Transverse colon (tissue), 4 donors: Measurements from ENCODE around the gene PNPLA5. TPM values are rescaled to one million over a fixed set of nuclear protein-coding genes. Genes with fewer than 3 reads are reported as not detected.

Experiments used
- DNase-seq: peaks from one replicate; pipeline ENCODE4 v3.0.0-alpha.2; 2019
- H3K27ac ChIP-seq, 4 donors: fragments of 200-600 bp; sonication (generic); 2 replicates each; pipeline ENCODE4 v1.5.1; 2016 to 2018; ENCODE audit warnings: inconsistent platforms in 4 of 4
- H3K27me3 ChIP-seq: fragments of 200-600 bp; sonication (generic); 2 replicates; pipeline ENCODE4 v1.5.1; 2017; ENCODE audit warnings: inconsistent platforms
- H3K36me3 ChIP-seq, 4 donors: fragments of 200-600 bp; sonication (generic); 2 replicates each; pipeline ENCODE4 v1.5.1; 2017 to 2019; ENCODE audit warnings: inconsistent platforms in 4 of 4
- H3K4me1 ChIP-seq, 4 donors: fragments of 200-600 bp; sonication (generic); 2 replicates each; pipeline ENCODE4 v1.5.1; 2017 to 2020; ENCODE audit warnings: inconsistent platforms in 4 of 4
- H3K4me3 ChIP-seq, 4 donors: fragments of 200-600 bp; sonication (generic); 1 replicate in 1 of 4; 2 replicates in 3 of 4; pipeline versions ENCODE4 v1.5.1 to v1.6.1; 2017 to 2019; ENCODE audit warnings: inconsistent platforms in 4 of 4
- H3K9me3 ChIP-seq, 2 donors: fragments of 200-600 bp; sonication (generic); 2 replicates each; pipeline ENCODE4 v1.5.1; 2017 to 2019; ENCODE audit warnings: inconsistent platforms in 2 of 2
- CTCF ChIP-seq, 5 experiments: fragments of 200-600 bp in 3 of 5; fragments of 450-650 bp in 2 of 5; sonication (generic) in 3 of 5; IDR thresholded peaks; 1 replicate in 2 of 5; 2 replicates in 3 of 5; pipeline ENCODE4 v1.5.1; 2016 to 2017; ENCODE audit warnings: antibody characterized with exemption in 5 of 5, inconsistent platforms in 3 of 5, mild to moderate bottlenecking in 2 of 5, moderate library complexity in 1 of 5
- EP300 ChIP-seq: sonication (generic); formaldehyde crosslinking; IDR thresholded peaks from one replicate; pipeline ENCODE4 v1.6.1; 2017; ENCODE audit warnings: antibody characterized with exemption, low read depth
- POLR2A ChIP-seq: fragments of 450-650 bp; IDR thresholded peaks from one replicate; pipeline ENCODE4 v1.6.1; 2016; ENCODE audit warnings: antibody characterized with exemption, mild to moderate bottlenecking, moderate library complexity
- POLR2AphosphoS5 ChIP-seq, 3 donors: sonication (generic); formaldehyde crosslinking; IDR thresholded peaks; one replicate each; pipeline ENCODE4 v1.6.1; 2016; ENCODE audit warnings: antibody characterized with exemption in 3 of 3
- WGBS, 2 donors: methylation state at CpG; one replicate each; pipeline ENCODE4 v1.1.5; 2018; ENCODE audit warnings: low coverage in 1 of 2; 5-methylcytosine and 5-hydroxymethylcytosine counted together
- in situ Hi-C, 4 donors: fragments of 200-750 bp; cut with MboI; loops; one replicate each; pipeline versions ENCODE4 v1.15.0 to v1.15.1; 2017; ENCODE audit warnings: low sequenced_read_pairs in 3 of 4, low pct_ligation_motif_present in 1 of 4, low pct_unique_long_range_greater_than_20kb in 1 of 4
- intact Hi-C: fragments of 100-400 bp; cut with DNase I; formaldehyde crosslinking; loops from one replicate; pipeline ENCODE4 v1.15.1; 2023; ENCODE audit warnings: low total_unique reads
- total RNA-seq, 4 donors: library from RNA; depleted of rRNA; stranded (reverse); fragments of >200 nt; gene quantifications; one replicate each; pipeline ENCODE4 v1.1.0, GENCODE V29; 2016

Gene PNPLA5
- not detected for total RNA-seq

- no peaks in the 10 kb centered on the region for H3K9me3 ChIP-seq
- no peak within 1 kb of the TSS for H3K4me3 ChIP-seq
- in situ Hi-C loops (no loop called here), intact Hi-C loops (no loop called here)
- DNase-seq = no peak
- H3K27me3 ChIP-seq = peaks cover 64% of the 10 kb centered on the region
- H3K27ac ChIP-seq = no peak within 1 kb of the TSS
- peaks cover 0 to 8% (median 0%) of the 10 kb centered on the region in 4 donors for H3K4me1 ChIP-seq
- no peak for TF ChIP-seq EP300
- no peak for TF ChIP-seq POLR2AphosphoS5 (IDR thresholded peaks at IDR 0.05)
- no peak for TF ChIP-seq CTCF (IDR thresholded peaks at IDR 0.05)
- no peak for TF ChIP-seq POLR2A
- 10 to 16% methylated on average over 7 to 52 of the region's 72 CpGs for WGBS, 2 donors
- H3K36me3 ChIP-seq = no peaks in the 10 kb centered on the region
These were observed at the start of gene PNPLA5 for GRCh38 chr22:43891360-43892182. PNPLA5 (minus strand) TSS chr22:43892013; CDS start chr22:43891880, 133 bp downstream.

- Histone ChIP-seq H3K4me1 (no peaks in the 10 kb centered on the region), H3K27ac (no peak overlapping the region), H3K4me3 (no peak overlapping the region), H3K36me3 (no peaks in the 10 kb centered on the region), H3K27me3 (no peaks in the 10 kb centered on the region), H3K9me3 (no peaks in the 10 kb centered on the region)
- intact Hi-C loops = no loop called here
- no peak for DNase-seq
- in situ Hi-C loops = loop anchor here in 1 of 4 donors (25.0 kb wide), 1 partner anchor 104 kb away; no protein-coding TSS in a partner anchor
- 78 to 100% methylated on average over 1 to 6 of the region's 6 CpGs for WGBS, 2 donors
- no peak for TF ChIP-seq POLR2A
- no peak for TF ChIP-seq EP300
- TF ChIP-seq CTCF (IDR thresholded peaks at IDR 0.05) = no peak
- TF ChIP-seq POLR2AphosphoS5 (IDR thresholded peaks at IDR 0.05) = no peak
These were observed 49.6 kb upstream of the PNPLA5 start for GRCh38 chr22:43941449-43941848.

- intact Hi-C loops = no loop called here
These were observed 40.0 kb upstream of the PNPLA5 start for GRCh38 chr22:43931771-43932170.

More at GRCh38 chr22:43931771-43932170, 40.0 kb upstream of the PNPLA5 start:
- Histone ChIP-seq H3K4me1 (no peaks in the 10 kb centered on the region), H3K36me3 (no peaks in the 10 kb centered on the region), H3K4me3 (no peak overlapping the region), H3K9me3 (no peaks in the 10 kb centered on the region), H3K27ac (no peak overlapping the region), H3K27me3 (no peaks in the 10 kb centered on the region)
- TF ChIP-seq POLR2A (no peak), EP300 (no peak), CTCF (IDR thresholded peaks at IDR 0.05) (no peak), POLR2AphosphoS5 (IDR thresholded peaks at IDR 0.05) (no peak)
- in situ Hi-C loops = loop anchor here in 1 of 4 donors (25.0 kb wide), 1 partner anchor 94 kb away; no protein-coding TSS in a partner anchor
- DNase-seq = no peak
- WGBS, 2 donors = 82% methylated on average over 4 of the region's 4 CpGs; no CpG with 5 or more reads in 1 of the 2 donors
